ENCODE measurements around the gene C10orf71.

Gene C10orf71

GRCh38 chr10:49328401-49329145 lies 29.6 kb downstream of the C10orf71 start:
- 91% methylated on average over 9 of the region's 9 CpGs for WGBS
- Histone ChIP-seq H3K9me3 (ENCODE audit: insufficient read depth, low read depth, low read length) (no peaks in the 10 kb centered on the region), H3K4me1 (ENCODE audit: insufficient read depth, low read length) (0 out of 2 replicates have a peak, but pooled peaks cover 5% of the 10 kb centered on the region), H3K27me3 (ENCODE audit: insufficient read depth, low read length) (no peaks in the 10 kb centered on the region), H3K4me3 (ENCODE audit: low read length) (no peak overlapping the region), H3K9ac (ENCODE audit: low read depth, low read length) (no peak overlapping the region), H3K36me3 (ENCODE audit: insufficient read depth, low read length) (no peaks in the 10 kb centered on the region), H3K27ac (ENCODE audit: low read depth, low read length) (no peak overlapping the region)

- Histone ChIP-seq H3K9me3 (ENCODE audit: insufficient read depth, low read depth, low read length) (no peaks in the 10 kb centered on the region), H3K27me3 (ENCODE audit: insufficient read depth, low read length) (no peaks in the 10 kb centered on the region), H3K4me3 (ENCODE audit: low read length) (no peak overlapping the region), H3K4me1 (ENCODE audit: insufficient read depth, low read length) (0 out of 2 replicates have a peak, but pooled peaks cover 5% of the 10 kb centered on the region), H3K36me3 (ENCODE audit: insufficient read depth, low read length) (no peaks in the 10 kb centered on the region), H3K27ac (ENCODE audit: low read depth, low read length) (no peak overlapping the region), H3K9ac (ENCODE audit: low read depth, low read length) (no peak overlapping the region)
- WGBS = 97% methylated on average over 4 of the region's 4 CpGs
Measured at GRCh38 chr10:49329146-49329505, 30.2 kb downstream of the C10orf71 start.

- Histone ChIP-seq H3K27me3 (ENCODE audit: insufficient read depth, low read length) (no peaks in the 10 kb centered on the region), H3K4me1 (ENCODE audit: insufficient read depth, low read length) (0 out of 2 replicates have a peak, but pooled peaks cover 5% of the 10 kb centered on the region), H3K4me3 (ENCODE audit: low read length) (no peak overlapping the region), H3K27ac (ENCODE audit: low read depth, low read length) (no peak overlapping the region), H3K36me3 (ENCODE audit: insufficient read depth, low read length) (no peaks in the 10 kb centered on the region), H3K9me3 (ENCODE audit: insufficient read depth, low read depth, low read length) (no peaks in the 10 kb centered on the region), H3K9ac (ENCODE audit: low read depth, low read length) (no peak overlapping the region)
- 95% methylated on average over 5 of the region's 5 CpGs for WGBS
Measured at GRCh38 chr10:49330127-49330665, 31.2 kb downstream of the C10orf71 start.

GRCh38 chr10:49331431-49331830 lies 32.5 kb downstream of the C10orf71 start:
- Histone ChIP-seq H3K9ac (ENCODE audit: low read depth, low read length) (no peak overlapping the region), H3K4me3 (ENCODE audit: low read length) (no peak overlapping the region), H3K4me1 (ENCODE audit: insufficient read depth, low read length) (0 out of 2 replicates have a peak, but pooled peaks cover 5% of the 10 kb centered on the region), H3K27me3 (ENCODE audit: insufficient read depth, low read length) (no peaks in the 10 kb centered on the region), H3K36me3 (ENCODE audit: insufficient read depth, low read length) (no peaks in the 10 kb centered on the region), H3K9me3 (ENCODE audit: insufficient read depth, low read depth, low read length) (no peaks in the 10 kb centered on the region), H3K27ac (ENCODE audit: low read depth, low read length) (no peak overlapping the region)
- 89% methylated on average over 3 of the region's 3 CpGs for WGBS

- H3K27ac ChIP-seq (ENCODE audit: low read depth, low read length) = no peak overlapping the region
- H3K36me3 ChIP-seq (ENCODE audit: insufficient read depth, low read length) = no peaks in the 10 kb centered on the region
- WGBS = 93% methylated on average over 4 of the region's 4 CpGs
- no peaks in the 10 kb centered on the region for H3K9me3 ChIP-seq (ENCODE audit: insufficient read depth, low read depth, low read length)
- H3K4me1 ChIP-seq (ENCODE audit: insufficient read depth, low read length) = 0 out of 2 replicates have a peak, but pooled peaks cover 5% of the 10 kb centered on the region
- H3K4me3 ChIP-seq (ENCODE audit: low read length) = no peak overlapping the region
- H3K9ac ChIP-seq (ENCODE audit: low read depth, low read length) = no peak overlapping the region
- H3K27me3 ChIP-seq (ENCODE audit: insufficient read depth, low read length) = no peaks in the 10 kb centered on the region
Measured at GRCh38 chr10:49332333-49332732, 33.4 kb downstream of the C10orf71 start.

GRCh38 chr10:49332768-49333167 lies 33.8 kb downstream of the C10orf71 start:
- WGBS = 92% methylated on average over 6 of the region's 6 CpGs
- Histone ChIP-seq H3K27ac (ENCODE audit: low read depth, low read length) (no peak overlapping the region), H3K4me3 (ENCODE audit: low read length) (no peak overlapping the region), H3K36me3 (ENCODE audit: insufficient read depth, low read length) (no peaks in the 10 kb centered on the region), H3K9me3 (ENCODE audit: insufficient read depth, low read depth, low read length) (no peaks in the 10 kb centered on the region), H3K27me3 (ENCODE audit: insufficient read depth, low read length) (no peaks in the 10 kb centered on the region), H3K4me1 (ENCODE audit: insufficient read depth, low read length) (0 out of 2 replicates have a peak, but pooled peaks cover 5% of the 10 kb centered on the region), H3K9ac (ENCODE audit: low read depth, low read length) (no peak overlapping the region)

- Histone ChIP-seq H3K27me3 (ENCODE audit: insufficient read depth, low read length) (no peaks in the 10 kb centered on the region), H3K27ac (ENCODE audit: low read depth, low read length) (no peak overlapping the region), H3K4me3 (ENCODE audit: low read length) (no peak overlapping the region), H3K36me3 (ENCODE audit: insufficient read depth, low read length) (no peaks in the 10 kb centered on the region), H3K4me1 (ENCODE audit: insufficient read depth, low read length) (0 out of 2 replicates have a peak, but pooled peaks cover 2% of the 10 kb centered on the region), H3K9ac (ENCODE audit: low read depth, low read length) (no peak overlapping the region), H3K9me3 (ENCODE audit: insufficient read depth, low read depth, low read length) (no peaks in the 10 kb centered on the region)
- WGBS = 89% methylated on average over 6 of the region's 6 CpGs
Measured at GRCh38 chr10:49333192-49333591, 34.2 kb downstream of the C10orf71 start.

GRCh38 chr10:49334964-49335363 lies 36.0 kb downstream of the C10orf71 start:
- Histone ChIP-seq H3K4me3 (ENCODE audit: low read length) (no peak overlapping the region), H3K27ac (ENCODE audit: low read depth, low read length) (no peak overlapping the region), H3K36me3 (ENCODE audit: insufficient read depth, low read length) (no peaks in the 10 kb centered on the region), H3K9me3 (ENCODE audit: insufficient read depth, low read depth, low read length) (no peaks in the 10 kb centered on the region), H3K9ac (ENCODE audit: low read depth, low read length) (no peak overlapping the region), H3K27me3 (ENCODE audit: insufficient read depth, low read length) (no peaks in the 10 kb centered on the region), H3K4me1 (ENCODE audit: insufficient read depth, low read length) (no peaks in the 10 kb centered on the region)

- no peak overlapping the region for H3K4me3 ChIP-seq (ENCODE audit: low read length)
- H3K4me1 ChIP-seq (ENCODE audit: insufficient read depth, low read length) = no peaks in the 10 kb centered on the region
- WGBS = 90% methylated on average over 1 of the region's 1 CpG
- no peaks in the 10 kb centered on the region for H3K27me3 ChIP-seq (ENCODE audit: insufficient read depth, low read length)
- no peaks in the 10 kb centered on the region for H3K9me3 ChIP-seq (ENCODE audit: insufficient read depth, low read depth, low read length)
- H3K9ac ChIP-seq (ENCODE audit: low read depth, low read length) = no peak overlapping the region
- no peak overlapping the region for H3K27ac ChIP-seq (ENCODE audit: low read depth, low read length)
- no peaks in the 10 kb centered on the region for H3K36me3 ChIP-seq (ENCODE audit: insufficient read depth, low read length)
Measured at GRCh38 chr10:49335364-49335972, 36.5 kb downstream of the C10orf71 start.

GRCh38 chr10:49338604-49339003 lies 39.6 kb downstream of the C10orf71 start:
- Histone ChIP-seq H3K36me3 (ENCODE audit: insufficient read depth, low read length) (no peaks in the 10 kb centered on the region), H3K9me3 (ENCODE audit: insufficient read depth, low read depth, low read length) (no peaks in the 10 kb centered on the region), H3K27me3 (ENCODE audit: insufficient read depth, low read length) (no peaks in the 10 kb centered on the region), H3K4me1 (ENCODE audit: insufficient read depth, low read length) (no peaks in the 10 kb centered on the region), H3K4me3 (ENCODE audit: low read length) (no peak overlapping the region), H3K9ac (ENCODE audit: low read depth, low read length) (no peak overlapping the region), H3K27ac (ENCODE audit: low read depth, low read length) (no peak overlapping the region)
- 79% methylated on average over 1 of the region's 1 CpG for WGBS

GRCh38 chr10:49344840-49345239 lies 45.9 kb downstream of the C10orf71 start:
- 100% methylated on average over 1 of the region's 2 CpGs for WGBS
- Histone ChIP-seq H3K27me3 (ENCODE audit: insufficient read depth, low read length) (no peaks in the 10 kb centered on the region), H3K4me1 (ENCODE audit: insufficient read depth, low read length) (no peaks in the 10 kb centered on the region), H3K9ac (ENCODE audit: low read depth, low read length) (no peak overlapping the region), H3K36me3 (ENCODE audit: insufficient read depth, low read length) (no peaks in the 10 kb centered on the region), H3K9me3 (ENCODE audit: insufficient read depth, low read depth, low read length) (no peaks in the 10 kb centered on the region), H3K4me3 (ENCODE audit: low read length) (no peak overlapping the region), H3K27ac (ENCODE audit: low read depth, low read length) (no peak overlapping the region)
